Effector memory CD8-positive, alpha-beta T cell (primary cell): ENCODE data around the gene RGS19.

Source experiments
- ATAC-seq: fragments of 150-1000 bp; cut with Tn5 transposase; replicated peaks from 2 replicates; pipeline ENCODE4 v1.10.0; 2021; ENCODE audit warnings: mild to moderate bottlenecking, moderate library complexity
- DNase-seq, 3 experiments: peaks; one replicate each; pipeline ENCODE4 v3.0.0; 2021
- H3K27ac Mint-ChIP-seq, 2 donors: one replicate each; pipeline ENCODE4 v1.8.0; 2022; ENCODE audit warnings: mild to moderate bottlenecking in 2 of 2, mixed read lengths in 2 of 2, moderate library complexity in 2 of 2
- H3K27me3 Mint-ChIP-seq, 2 donors: one replicate each; pipeline ENCODE4 v1.8.0; 2022; ENCODE audit warnings: mixed read lengths in 2 of 2
- H3K36me3 Mint-ChIP-seq: one replicate; pipeline ENCODE4 v1.8.0; 2022; ENCODE audit warnings: mild to moderate bottlenecking, moderate library complexity, mixed read lengths; ENCODE audit not compliant: insufficient read depth
- H3K4me1 Mint-ChIP-seq, 2 donors: one replicate each; pipeline ENCODE4 v1.8.0; 2022; ENCODE audit warnings: low read depth in 2 of 2, mixed read lengths in 2 of 2
- H3K4me3 Mint-ChIP-seq, 2 donors: one replicate each; pipeline ENCODE4 v1.8.0; 2022; ENCODE audit warnings: mild to moderate bottlenecking in 2 of 2, mixed read lengths in 2 of 2, moderate library complexity in 2 of 2
- H3K9me3 Mint-ChIP-seq, 2 donors: one replicate each; pipeline ENCODE4 v1.8.0; 2022; ENCODE audit warnings: mixed read lengths in 2 of 2

Gene RGS19

GRCh38 chr20:64082820-64083377 is 3.6 kb upstream of the RGS19 start:
- Mint-ChIP-seq H3K36me3 (peaks cover 13% of the 10 kb centered on the region), H3K4me1 (peaks cover 26 to 34% of the 10 kb centered on the region in 2 donors), H3K4me3 (peak overlapping the region; percentile 80), H3K27me3 (no peaks in the 10 kb centered on the region), H3K9me3 (no peaks in the 10 kb centered on the region), H3K27ac (peak overlapping the region in 1 of 2 donors; percentile 72)
- DNase-seq (no peak), ATAC-seq (no peak)

DNA sequence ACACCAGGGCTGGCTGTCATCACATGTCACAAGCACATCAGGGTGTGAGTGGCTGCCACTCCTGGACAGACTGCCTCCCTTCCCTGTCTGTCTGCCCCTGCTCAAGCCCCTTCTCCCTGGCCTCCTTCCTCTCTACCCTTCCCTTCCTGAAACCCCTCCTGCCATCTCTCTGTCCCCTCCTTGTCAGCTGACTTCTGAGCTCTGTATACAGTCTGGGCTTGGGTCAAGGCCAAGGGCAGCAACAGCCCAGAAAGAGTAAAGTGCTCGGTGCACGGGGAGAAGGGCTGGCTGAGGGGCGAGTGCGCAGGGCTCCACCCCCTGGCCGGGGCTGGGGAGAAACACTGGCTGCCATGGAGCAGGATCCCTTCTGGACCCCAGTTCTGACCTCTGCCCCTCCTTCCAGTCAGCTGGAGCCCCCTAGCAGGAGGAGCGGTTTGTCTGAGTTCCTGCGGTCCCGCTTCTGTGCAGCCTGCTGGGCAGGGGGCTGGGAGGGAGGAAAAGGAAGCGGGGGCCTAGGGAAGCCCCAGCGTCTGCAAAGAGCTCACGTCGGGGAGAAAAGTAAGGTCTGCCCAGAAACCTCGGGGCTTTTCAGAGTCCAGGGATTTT is 2.9 kb upstream of the RGS19 start:
- Mint-ChIP-seq H3K4me1 (peaks cover 28 to 40% of the 10 kb centered on the region in 2 donors), H3K27me3 (no peaks in the 10 kb centered on the region), H3K36me3 (peaks cover 16% of the 10 kb centered on the region), H3K27ac (peak overlapping the region; percentile 72), H3K9me3 (no peaks in the 10 kb centered on the region), H3K4me3 (peak overlapping the region; percentile 80)
- DNase-seq (no peak), ATAC-seq (no peak)

- Mint-ChIP-seq H3K36me3 (peaks cover 16% of the 10 kb centered on the region), H3K27me3 (no peaks in the 10 kb centered on the region), H3K27ac (peak overlapping the region; percentile 72), H3K4me3 (peak overlapping the region in 1 of 2 donors; percentile 80), H3K9me3 (no peaks in the 10 kb centered on the region), H3K4me1 (peaks cover 30 to 43% of the 10 kb centered on the region in 2 donors)
- ATAC-seq (no peak), DNase-seq (no peak)
Observed at GRCh38 chr20:64081624-64081964, 2.3 kb upstream of the RGS19 start.

DNA sequence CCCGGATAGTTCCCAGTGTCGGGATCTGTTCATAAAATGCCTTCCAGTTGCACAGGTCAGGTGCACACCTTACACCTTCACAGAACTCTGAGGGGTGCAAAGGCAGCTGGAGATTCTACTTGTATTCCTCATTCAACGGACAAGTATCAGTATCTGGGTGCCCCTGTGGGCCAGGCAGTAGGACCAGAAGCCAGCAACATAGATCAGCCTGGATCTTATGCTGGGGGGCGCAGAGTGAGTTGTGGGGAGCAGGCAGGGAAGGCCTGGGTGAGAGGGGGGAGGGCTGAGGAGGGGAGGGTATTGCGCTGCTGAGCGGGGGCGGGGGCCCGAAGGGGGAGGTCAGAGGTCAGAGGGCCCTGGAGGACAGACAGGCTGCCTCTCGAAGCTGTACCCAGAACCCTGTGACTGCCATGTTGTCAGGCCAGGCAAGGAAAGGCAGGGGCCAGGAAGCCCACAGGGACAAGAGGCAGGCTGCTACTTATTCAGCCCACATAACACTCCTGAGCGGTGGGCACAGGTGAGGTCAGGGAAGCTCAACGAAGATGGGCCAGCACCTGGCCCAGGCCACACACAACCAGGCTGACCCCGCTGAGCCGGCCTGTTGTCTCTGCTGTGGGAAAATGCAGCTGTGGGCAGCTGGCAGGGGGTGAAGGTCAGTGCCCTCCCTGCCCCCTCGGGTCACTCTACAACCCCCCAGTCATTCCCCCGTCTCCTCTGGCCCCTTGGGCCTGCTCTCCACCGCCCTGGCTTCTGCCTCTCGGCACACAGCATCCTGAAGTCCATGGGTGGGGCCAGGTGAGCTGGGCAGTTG is 1.7 kb upstream of the RGS19 start:
- Mint-ChIP-seq H3K4me1 (peaks cover 30 to 43% of the 10 kb centered on the region in 2 donors), H3K27me3 (no peaks in the 10 kb centered on the region), H3K4me3 (peak overlapping the region; percentile 74 to 80), H3K9me3 (no peaks in the 10 kb centered on the region), H3K27ac (peak overlapping the region; percentile 79 to 91), H3K36me3 (peaks cover 22% of the 10 kb centered on the region)
- DNase-seq (no peak), ATAC-seq (no peak)

DNA sequence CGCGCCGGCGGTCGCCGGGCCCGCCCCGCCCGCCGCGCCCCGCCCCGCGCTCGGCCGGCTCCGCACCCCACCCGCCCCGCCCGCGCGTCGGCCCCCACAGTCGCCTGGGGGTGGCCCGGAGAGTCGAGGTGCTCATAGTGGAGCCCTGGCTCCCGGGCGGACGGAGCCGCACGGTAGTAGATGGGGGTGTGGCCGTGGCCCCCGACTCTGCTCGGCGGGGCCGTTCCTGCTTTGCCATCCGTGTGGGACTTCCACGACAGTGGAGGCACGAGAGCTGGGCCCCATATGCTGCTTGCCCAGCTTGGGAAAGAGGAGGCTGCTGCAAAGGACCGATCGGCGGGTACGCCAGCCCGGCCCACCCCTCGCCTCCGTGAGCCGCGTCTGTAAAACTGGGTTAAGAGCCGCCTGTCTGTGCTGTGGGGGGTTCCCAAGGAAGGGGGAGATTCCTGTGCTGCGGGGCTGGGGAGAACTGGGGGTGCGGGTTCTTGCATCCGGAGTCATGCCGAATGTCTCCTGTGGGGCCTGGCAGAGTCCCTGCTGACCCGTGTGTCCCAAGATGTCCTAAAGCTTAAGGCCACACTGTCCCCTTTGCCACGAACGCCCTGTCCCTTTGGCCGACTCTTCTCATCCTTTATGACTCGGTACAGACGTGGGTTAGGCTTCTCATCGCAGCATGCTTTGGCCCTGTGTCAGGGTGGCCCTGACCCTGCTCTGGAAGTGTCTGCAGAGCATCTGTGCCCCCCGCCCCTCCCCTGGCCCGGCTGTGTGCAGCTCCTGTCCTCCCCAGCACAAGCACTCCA is 895 bp upstream of the RGS19 start, which contains the start of gene OPRL1:
Gene OPRL1, plus strand, starts transcription at position 70 of the 800 bp plus-strand sequence. CDS start 12,639 bp downstream, outside the sequence.
- ATAC-seq: peak; percentile 63

DNA sequence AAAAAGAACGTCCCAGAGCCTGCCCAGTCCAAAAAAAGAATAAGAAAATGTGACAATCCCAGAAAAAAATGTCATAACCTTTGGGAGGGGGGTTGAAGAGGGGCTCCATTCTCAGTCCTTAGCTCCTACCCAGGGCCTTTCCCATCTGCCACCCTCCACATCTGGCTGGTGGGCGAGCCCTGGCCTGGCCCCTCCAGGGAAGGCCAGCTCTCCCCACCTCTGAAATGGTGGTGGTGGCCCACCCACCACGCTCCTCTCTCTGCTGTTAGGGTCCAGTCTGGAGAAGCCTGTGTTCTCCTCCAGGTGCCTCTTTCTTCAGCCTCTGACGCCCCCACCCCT is 415 bp downstream of the RGS19 start:
- Mint-ChIP-seq H3K4me3 (peak overlapping the region; percentile 92 to 95), H3K4me1 (peaks cover 30 to 46% of the 10 kb centered on the region in 2 donors), H3K27me3 (no peaks in the 10 kb centered on the region), H3K36me3 (peaks cover 35% of the 10 kb centered on the region), H3K27ac (peak overlapping the region; percentile 87 to 90), H3K9me3 (no peaks in the 10 kb centered on the region)
- ATAC-seq (no peak), DNase-seq (no peak)

More for the DNA sequence above, 895 bp upstream of the RGS19 start, which contains the start of gene OPRL1:
- peaks cover 30% of the 10 kb centered on the region for H3K36me3 Mint-ChIP-seq
- DNase-seq: peak; percentile 56 to 64 (median 63)
- H3K27ac Mint-ChIP-seq: peak within 1 kb of the TSS; percentile 87 to 91
- peaks cover 30 to 49% of the 10 kb centered on the region in 2 donors for H3K4me1 Mint-ChIP-seq
- peak within 1 kb of the TSS; percentile 92 to 95 for H3K4me3 Mint-ChIP-seq
- no peaks in the 10 kb centered on the region for H3K27me3 Mint-ChIP-seq
- H3K9me3 Mint-ChIP-seq: no peaks in the 10 kb centered on the region

DNA sequence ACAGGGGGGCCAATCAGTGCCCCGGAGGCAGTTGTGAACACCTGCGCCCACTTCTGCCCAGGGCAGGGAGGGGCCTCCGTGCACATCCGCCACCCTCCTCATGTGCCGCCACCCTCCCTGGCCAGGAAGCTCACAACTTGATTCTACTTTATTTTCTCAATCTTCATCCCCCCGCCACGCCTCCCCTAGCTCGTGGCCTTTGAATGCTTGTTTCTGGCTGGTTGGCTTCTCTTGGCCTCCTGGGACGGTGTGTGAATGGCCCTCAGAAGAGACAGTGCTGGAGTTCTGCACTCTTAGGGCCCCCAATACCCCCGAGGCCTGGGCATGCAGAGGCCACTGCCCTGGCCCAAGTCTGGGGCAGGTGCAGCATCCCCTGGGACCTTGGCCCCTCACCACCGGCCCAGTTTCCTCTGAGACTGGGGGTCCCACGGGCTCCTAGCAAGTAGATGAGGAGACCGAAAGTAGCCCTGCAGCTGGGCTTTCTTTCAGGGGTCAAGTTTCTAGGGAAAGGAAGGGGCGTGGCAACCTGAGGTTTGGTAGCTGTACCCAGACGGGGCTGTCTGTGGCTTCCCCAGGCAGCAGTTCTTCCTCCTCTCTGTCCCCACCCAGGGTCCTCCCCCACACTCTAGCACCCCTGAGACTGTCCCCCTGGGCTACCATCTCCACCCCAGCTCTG is 1.3 kb downstream of the RGS19 start:
- ATAC-seq: peak; percentile 61
- no peaks in the 10 kb centered on the region for H3K27me3 Mint-ChIP-seq
- DNase-seq: peak; percentile 58 to 67 (median 61)
- H3K4me1 Mint-ChIP-seq: peaks cover 26 to 43% of the 10 kb centered on the region in 2 donors
- H3K27ac Mint-ChIP-seq: peak overlapping the region; percentile 87 to 90
- H3K4me3 Mint-ChIP-seq: peak overlapping the region; percentile 92 to 95
- no peaks in the 10 kb centered on the region for H3K9me3 Mint-ChIP-seq
- H3K36me3 Mint-ChIP-seq: peaks cover 40% of the 10 kb centered on the region

- Mint-ChIP-seq H3K27ac (peak overlapping the region; percentile 87 to 90), H3K4me3 (peak overlapping the region; percentile 92 to 95), H3K36me3 (peaks cover 40% of the 10 kb centered on the region), H3K27me3 (no peaks in the 10 kb centered on the region), H3K4me1 (peaks cover 22 to 42% of the 10 kb centered on the region in 2 donors), H3K9me3 (no peaks in the 10 kb centered on the region)
- DNase-seq (no peak), ATAC-seq (no peak)
Observed at GRCh38 chr20:64077541-64077875, 1.8 kb downstream of the RGS19 start.

- Mint-ChIP-seq H3K4me3 (peak overlapping the region; percentile 92 to 95), H3K27ac (peak overlapping the region; percentile 87 to 90), H3K4me1 (peaks cover 22 to 43% of the 10 kb centered on the region in 2 donors), H3K36me3 (peaks cover 37% of the 10 kb centered on the region), H3K27me3 (no peaks in the 10 kb centered on the region), H3K9me3 (no peaks in the 10 kb centered on the region)
- DNase-seq (no peak), ATAC-seq (no peak)
Observed at GRCh38 chr20:64077094-64077493, 2.2 kb downstream of the RGS19 start.

DNA sequence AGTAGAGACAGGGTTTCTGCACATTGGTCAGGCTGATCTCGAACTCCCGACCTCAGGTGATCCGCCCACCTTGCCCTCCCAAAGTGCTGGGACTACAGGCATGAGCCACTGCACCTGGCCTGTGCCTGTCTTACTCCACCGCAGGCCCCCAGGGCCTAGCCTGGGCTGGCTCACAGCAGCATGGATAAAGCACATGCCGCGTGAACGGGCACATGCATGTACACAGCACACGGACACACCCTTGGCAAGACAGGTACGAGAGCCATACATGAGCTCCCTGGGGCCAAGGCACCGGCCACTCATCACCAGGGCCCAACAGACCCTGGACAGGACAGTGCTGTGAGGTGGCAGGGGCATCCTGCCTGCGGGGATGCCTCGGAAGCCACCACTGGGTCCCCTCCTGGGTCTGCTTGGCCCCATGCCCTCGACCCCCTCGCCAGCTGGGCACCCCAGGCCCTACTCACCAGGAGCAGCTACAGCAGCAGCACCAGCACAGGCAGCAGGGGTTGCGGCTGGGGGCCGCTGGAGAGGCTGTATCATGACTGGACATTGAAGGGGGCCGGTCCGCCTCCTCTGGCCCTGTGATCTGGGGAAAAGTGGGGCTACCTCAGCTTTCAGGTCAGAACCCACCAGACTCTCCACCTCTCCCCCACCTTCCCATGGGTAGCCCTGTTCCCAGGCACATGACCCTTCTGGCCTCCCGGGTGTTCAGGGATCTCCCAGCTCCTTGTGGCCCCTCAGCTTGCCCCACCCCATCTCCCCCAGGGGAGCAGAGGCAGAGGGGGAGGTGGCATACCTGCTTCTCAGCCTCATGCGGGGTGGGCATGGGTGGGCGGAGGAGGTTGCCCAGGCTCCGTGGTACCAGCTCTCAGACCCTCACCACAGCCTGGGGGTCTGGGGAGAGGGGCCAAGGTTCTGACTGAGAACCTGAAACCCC is 3.0 kb downstream of the RGS19 start:
- Mint-ChIP-seq H3K4me3 (peak overlapping the region; percentile 92 to 95), H3K9me3 (no peaks in the 10 kb centered on the region), H3K27ac (peak overlapping the region; percentile 87 to 90), H3K4me1 (peaks cover 17 to 39% of the 10 kb centered on the region in 2 donors), H3K27me3 (no peaks in the 10 kb centered on the region), H3K36me3 (peaks cover 42% of the 10 kb centered on the region)
- DNase-seq (no peak), ATAC-seq (no peak)

DNA sequence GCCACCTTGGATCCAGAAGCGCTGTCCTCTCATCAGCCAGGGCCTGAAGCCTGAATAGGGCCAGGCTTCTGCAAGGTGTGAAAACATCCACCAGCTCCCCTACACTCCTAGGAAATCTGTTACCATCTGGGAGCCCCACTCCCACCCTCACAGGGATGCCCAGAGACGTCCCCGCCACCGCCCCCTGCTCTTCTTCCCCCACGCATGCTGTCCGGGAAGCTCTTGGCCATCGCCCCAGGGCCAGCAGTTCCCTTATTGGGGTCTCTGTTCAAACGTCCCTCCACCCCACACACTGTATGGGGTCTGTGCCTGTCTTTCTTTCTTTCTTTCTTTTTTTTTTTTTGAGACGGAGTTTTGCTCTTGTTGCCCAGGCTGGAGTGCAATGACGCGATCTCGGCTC is 3.8 kb downstream of the RGS19 start:
- H3K36me3 Mint-ChIP-seq: peaks cover 47% of the 10 kb centered on the region
- H3K27ac Mint-ChIP-seq: peak overlapping the region in 1 of 2 donors; percentile 90

DNA sequence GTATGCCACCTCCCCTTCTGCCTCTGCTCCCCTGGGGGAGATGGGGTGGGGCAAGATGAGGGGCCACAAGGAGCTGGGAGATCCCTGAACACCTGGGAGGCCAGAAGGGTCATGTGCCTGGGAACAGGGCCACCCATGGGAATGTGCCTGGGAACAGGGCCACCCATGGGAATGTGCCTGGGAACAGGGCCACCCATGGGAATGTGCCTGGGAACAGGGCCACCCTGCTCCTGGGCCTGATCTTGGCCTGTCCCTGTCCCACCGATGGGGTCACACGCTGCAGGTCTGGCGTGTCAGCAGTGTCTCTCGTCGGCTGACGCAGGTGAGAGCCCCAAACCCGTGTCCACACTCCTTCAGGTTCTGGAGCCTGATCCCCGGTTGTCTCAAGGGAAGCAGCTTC is 4.4 kb downstream of the RGS19 start:
- no peak overlapping the region for H3K27ac Mint-ChIP-seq

More for the DNA sequence above, 3.8 kb downstream of the RGS19 start:
- Mint-ChIP-seq H3K9me3 (no peaks in the 10 kb centered on the region), H3K4me1 (peaks cover 12 to 38% of the 10 kb centered on the region in 2 donors), H3K4me3 (peak overlapping the region in 1 of 2 donors; percentile 95), H3K27me3 (no peaks in the 10 kb centered on the region)
- ATAC-seq (no peak), DNase-seq (no peak)

More for the DNA sequence above, 4.4 kb downstream of the RGS19 start:
- Mint-ChIP-seq H3K9me3 (no peaks in the 10 kb centered on the region), H3K36me3 (peaks cover 42% of the 10 kb centered on the region), H3K4me1 (peaks cover 9 to 33% of the 10 kb centered on the region in 2 donors), H3K4me3 (no peak overlapping the region), H3K27me3 (no peaks in the 10 kb centered on the region)
- DNase-seq (no peak), ATAC-seq (no peak)
